Ramos (cell line): Measurements from ENCODE around the gene RAB18.
"Not testable (repeated sequence)": the region's sequence is repeated elsewhere in the genome, so short reads cannot be mapped to it uniquely, and the experiment has no call there.

Experiments used
- in situ Hi-C: fragments of 300-500 bp; cut with MboI; formaldehyde crosslinking; loops from one replicate; pipeline ENCODE4 v1.14.3; 2022; ENCODE audit warnings: low sequenced_read_pairs; ENCODE audit not compliant: unreplicated experiment

The RAB18 gene

DNA sequence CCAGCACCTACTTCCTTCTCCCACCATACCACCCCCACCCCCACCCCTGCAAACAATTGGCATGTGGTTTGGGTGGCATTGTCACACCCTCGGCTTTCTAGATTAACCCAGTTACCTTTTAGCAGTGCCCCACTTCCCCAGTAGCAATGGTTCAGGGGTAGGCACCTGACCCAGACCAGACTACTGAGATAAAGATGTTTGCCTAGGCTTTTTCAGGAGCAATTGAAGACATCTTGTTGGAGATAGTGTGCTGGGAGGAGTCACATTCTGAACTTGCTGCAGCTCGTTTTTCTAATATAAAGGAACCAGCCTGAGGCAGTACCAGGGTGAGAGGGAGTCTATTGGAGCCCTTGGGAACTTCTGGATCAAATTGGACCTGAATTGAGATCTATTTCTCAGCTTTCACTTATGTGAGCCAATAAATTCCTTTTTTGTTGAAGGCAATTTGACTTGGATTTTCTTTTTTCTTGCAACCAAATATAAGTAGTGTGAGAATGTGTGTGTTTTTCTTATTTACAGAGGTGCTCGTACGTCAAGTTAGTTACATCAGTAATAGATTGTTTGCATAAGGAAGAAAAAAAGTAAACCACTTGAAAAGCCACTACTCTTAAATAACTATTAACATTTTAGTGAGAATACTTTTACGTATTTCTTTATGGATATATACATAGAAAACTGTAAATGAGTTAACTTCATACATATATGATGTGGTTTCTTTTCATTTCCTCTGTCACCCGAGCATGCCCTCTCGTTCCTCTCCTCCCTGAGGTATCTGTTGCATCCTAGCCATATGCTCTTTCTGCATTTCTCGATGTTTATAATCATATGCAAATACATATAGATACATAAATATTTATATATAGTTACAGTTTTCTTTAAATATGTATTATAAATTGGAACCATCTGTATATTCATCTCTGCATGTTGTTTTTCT, 38.0 kb downstream of the RAB18 start:
- in situ Hi-C loops: no loop called here

- in situ Hi-C loops: no loop called here
Measured at GRCh38 chr10:27542812-27543211, 38.7 kb downstream of the RAB18 start.

- in situ Hi-C loops: no loop called here
Measured at GRCh38 chr10:27547047-27547446, 42.9 kb downstream of the RAB18 start.

DNA sequence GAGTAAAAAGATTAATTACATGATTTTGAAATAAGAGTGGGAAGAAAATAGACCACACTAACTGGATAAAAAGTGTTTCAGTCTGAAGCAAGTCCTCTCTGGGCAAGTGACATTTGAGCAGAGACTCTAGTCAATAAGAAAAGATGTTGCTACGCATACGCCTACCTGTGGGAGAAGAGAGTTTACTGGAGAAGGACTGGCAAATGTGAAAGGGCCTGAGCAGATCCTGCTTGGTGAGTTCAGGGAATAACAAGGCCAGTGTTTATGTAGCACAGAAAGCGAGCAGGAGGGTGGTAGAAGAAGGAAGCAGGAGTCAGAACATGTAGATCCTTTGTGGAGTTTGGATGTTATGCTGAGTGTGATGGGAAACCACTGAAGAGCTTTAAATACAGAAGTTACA, 43.4 kb downstream of the RAB18 start:
- in situ Hi-C loops: no loop called here

DNA sequence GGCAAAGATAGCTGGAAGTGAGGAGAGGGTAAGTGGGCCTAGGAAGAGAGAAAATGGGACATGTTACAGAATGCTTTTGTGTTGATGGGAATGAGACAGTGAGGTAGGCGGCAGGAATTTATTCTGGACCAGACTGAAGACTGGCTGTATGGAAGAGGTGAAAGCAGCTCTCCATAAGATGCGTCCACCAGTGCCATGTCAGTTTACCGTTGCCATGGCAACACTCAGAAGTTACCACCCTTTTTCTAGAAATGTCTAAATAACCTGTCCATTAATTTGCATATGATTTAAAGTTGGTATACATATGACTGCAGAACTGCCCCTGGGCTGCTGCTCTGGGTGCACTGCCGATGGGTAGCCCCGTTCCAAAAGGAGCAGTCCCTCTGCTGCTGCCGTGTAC, 46.7 kb downstream of the RAB18 start:
- in situ Hi-C loops: loop anchor here (10.0 to 25.0 kb wide), 2 partner anchors 686 to 834 kb away; no protein-coding TSS in a partner anchor

DNA sequence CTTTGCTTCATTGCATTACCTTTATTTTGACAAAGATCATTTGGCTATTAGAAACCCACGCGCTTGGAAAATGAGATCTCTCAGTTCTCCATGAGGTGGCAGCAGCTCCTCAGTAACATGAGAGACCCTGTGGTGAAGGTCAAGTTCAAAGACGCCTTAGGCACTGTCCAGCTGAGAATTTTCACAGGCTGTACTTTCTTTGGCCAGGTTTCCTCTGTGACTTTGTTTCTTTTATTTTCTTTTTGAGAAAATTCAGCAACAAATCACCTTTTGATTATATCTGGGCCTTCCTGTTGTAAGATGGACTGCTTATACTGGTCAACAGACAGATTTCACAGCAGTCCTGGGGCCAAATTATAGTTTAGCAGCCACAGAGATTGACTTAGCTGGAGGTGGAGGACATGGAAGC, 54.5 kb downstream of the RAB18 start:
- in situ Hi-C loops: loop anchor here (10.0 to 25.0 kb wide), 2 partner anchors 679 to 826 kb away; no protein-coding TSS in a partner anchor

- in situ Hi-C loops: loop anchor here (25.0 kb wide), 1 partner anchor 676 kb away; no protein-coding TSS in a partner anchor
Measured at GRCh38 chr10:27561334-27561733, 57.2 kb downstream of the RAB18 start.

DNA sequence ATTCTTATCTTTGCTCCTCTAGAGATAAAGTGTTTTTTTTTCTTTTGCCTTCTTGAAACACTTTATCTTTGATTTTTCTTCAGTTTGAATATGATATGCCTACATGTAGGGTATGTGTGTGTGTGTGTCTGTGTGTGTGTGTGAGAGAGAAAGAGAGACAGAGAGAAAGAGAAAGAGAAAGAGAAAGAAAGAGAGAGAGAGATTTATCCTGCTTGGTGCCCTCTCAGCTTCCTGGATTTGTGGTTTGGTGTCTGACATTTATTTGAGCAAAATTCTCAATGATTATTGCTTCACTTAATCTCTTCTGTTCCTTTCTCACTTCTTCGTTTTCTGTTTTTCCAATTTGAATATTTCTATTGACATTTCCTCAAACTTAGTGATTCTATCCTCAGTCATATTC, 60.3 kb downstream of the RAB18 start:
- in situ Hi-C loops: loop anchor here (25.0 kb wide), 1 partner anchor 673 kb away; no protein-coding TSS in a partner anchor

GRCh38 chr10:27564880-27565279, 60.8 kb downstream of the RAB18 start:
- in situ Hi-C loops: loop anchor here (25.0 kb wide), 1 partner anchor 672 kb away; no protein-coding TSS in a partner anchor

DNA sequence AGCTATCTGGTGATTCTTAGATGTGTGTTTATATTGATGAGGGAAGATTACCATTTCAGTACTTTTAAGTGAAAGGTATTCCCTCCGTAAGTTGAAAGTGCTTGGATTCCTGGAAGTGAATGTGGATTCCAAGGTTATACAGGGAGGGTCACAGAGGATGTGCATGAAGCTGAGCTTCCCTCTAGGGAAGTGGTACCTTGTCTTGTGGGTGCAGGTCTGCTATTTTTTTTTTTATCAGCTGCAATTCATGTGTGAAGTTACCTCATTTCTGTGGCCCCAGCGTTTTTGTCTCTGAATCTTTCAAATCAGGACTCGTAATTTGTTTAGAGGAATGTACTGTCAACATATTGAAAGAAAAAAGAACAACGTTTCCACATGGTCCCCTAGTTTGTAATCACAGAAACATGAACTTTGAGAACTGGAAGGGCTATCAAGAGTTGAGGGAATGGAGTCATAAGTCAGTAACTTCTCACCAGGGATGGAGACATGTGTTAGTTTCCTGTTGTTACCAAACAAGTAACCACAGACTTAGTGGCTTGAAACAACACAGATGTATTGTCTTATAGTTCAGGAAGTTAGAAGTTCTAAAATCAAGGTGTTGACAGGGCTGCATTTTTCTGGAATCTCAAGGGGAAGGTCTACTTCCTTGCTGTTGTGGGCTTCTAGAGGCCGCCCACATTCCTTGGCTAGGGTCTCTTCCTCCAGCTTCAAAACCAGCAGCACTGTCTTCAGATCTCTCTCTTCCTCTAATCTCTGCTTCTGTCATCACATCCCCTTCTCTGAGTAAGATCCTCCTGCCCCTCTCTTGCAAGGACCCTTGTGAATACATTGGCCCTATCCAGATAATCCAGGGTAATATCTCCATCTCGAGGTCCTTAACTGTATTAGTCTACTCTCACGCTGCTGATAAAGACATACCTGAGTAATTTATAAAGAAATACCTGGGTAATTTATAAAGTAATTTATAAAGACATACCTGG, 64.4 kb downstream of the RAB18 start:
- in situ Hi-C loops: loop anchor here (25.0 kb wide), 1 partner anchor 669 kb away; no protein-coding TSS in a partner anchor

DNA sequence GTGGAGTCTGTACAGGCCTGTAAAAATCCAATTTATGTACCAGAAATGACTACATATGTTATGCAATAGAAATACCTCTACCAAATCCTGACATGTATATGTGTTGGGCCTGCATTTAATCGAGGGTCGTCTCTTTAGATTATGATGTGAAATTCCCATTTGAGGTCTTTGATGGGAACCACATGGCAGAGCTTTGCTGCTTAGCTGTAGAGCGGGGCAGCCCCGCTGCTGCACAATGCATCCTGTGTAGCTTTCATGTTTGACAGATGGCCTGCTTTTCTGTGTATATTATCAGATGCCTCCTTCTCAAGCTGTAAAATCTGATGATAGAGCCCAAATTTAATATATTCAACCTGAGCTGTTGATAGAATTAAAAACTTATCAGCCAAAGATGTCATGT, 65.8 kb downstream of the RAB18 start:
- in situ Hi-C loops: loop anchor here (25.0 kb wide), 1 partner anchor 667 kb away; no protein-coding TSS in a partner anchor

GRCh38 chr10:27577038-27577437, 72.9 kb downstream of the RAB18 start:
- in situ Hi-C loops: not testable (repeated sequence)

GRCh38 chr10:27578316-27578715, 74.2 kb downstream of the RAB18 start:
- in situ Hi-C loops: no loop called here

DNA sequence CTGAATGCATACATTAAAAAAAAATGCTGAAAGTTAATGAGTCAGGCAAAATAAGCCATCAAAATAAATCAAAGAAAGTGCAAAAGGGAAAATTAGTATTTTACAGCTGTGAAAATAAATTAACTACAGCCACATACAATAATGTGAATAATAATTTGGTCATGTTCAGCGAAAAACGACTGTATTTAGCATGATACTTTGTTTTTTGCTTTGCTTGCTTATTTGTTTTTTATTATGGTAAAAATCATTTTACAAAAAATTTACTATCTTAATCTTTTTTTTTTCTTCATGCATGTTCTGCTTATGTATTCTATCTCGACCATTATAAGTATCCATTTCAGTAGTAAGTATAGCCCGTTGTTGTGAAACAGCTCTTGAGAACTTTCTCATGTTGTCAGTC, 77.1 kb downstream of the RAB18 start:
- in situ Hi-C loops: no loop called here

GRCh38 chr10:27584302-27584701, 80.2 kb downstream of the RAB18 start:
- in situ Hi-C loops: no loop called here
